Measurements from ENCODE around the gene TTC38.
A peak's percentile ranks its signal among the peaks of the same experiment; 100 is the strongest.

Gene TTC38

DNA sequence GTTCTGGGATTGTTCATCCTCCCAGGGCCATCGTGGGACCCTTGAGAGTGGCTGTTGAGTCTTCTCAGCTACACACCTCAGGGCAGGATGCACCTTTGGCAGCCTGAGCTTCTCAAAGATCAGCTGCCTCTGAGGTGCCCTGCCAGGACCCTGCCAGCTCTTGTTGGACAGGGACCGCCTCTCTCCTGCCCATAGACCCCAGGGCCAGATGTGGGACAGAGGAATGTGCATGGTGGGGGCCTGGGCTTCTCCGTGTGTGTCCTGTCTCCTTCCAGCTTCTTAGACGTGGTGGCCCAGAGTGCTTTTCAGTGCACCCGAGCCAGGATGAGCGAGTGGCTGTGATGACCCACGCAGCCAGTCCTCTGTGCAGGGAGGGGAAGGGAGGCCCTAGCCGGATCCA is 61.8 kb downstream of the TTC38 start:
- DNase-seq (ENCODE audit: low read depth): no peak

DNA sequence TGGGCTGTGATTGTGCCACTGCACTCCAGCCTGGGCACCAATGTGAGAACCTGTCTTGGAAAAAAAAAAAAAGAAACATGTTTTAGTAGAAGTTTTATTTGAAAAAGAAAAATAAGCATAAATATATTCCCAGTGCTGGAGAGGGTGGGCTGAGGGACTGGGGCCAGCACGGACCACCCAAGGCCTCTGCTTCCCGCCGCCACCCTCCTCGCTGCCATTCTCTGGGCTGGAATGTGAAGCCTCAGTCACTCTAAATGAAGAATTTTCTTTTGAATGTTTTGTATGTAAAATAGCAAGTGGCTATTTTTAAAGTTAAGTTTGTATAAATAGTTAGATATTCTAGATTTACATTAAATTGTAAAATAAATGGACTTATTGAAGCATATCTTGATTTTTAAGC is 62.6 kb downstream of the TTC38 start:
- DNase-seq (ENCODE audit: low read depth): no peak

DNA sequence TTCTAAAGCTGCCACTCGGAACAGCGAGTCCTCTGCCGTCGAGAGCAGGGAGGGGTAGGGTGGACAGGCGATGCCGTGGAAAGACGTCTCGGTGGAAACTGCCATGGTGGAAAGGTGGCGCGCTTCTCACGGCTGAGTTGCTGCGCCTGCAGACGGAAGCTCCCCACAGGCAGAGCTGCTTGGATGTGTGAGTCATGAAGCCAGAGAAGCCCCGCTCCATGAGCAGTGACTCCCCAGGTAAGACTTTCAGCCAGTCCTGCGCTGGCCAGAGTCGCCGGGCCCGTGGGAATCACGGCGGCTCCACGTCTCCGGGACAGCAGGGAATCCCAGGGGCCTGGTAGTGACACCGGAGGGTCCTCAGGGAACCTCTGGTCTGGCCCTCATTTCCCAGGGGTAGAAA is 63.7 kb downstream of the TTC38 start:
- no peak for DNase-seq (ENCODE audit: low read depth)

DNA sequence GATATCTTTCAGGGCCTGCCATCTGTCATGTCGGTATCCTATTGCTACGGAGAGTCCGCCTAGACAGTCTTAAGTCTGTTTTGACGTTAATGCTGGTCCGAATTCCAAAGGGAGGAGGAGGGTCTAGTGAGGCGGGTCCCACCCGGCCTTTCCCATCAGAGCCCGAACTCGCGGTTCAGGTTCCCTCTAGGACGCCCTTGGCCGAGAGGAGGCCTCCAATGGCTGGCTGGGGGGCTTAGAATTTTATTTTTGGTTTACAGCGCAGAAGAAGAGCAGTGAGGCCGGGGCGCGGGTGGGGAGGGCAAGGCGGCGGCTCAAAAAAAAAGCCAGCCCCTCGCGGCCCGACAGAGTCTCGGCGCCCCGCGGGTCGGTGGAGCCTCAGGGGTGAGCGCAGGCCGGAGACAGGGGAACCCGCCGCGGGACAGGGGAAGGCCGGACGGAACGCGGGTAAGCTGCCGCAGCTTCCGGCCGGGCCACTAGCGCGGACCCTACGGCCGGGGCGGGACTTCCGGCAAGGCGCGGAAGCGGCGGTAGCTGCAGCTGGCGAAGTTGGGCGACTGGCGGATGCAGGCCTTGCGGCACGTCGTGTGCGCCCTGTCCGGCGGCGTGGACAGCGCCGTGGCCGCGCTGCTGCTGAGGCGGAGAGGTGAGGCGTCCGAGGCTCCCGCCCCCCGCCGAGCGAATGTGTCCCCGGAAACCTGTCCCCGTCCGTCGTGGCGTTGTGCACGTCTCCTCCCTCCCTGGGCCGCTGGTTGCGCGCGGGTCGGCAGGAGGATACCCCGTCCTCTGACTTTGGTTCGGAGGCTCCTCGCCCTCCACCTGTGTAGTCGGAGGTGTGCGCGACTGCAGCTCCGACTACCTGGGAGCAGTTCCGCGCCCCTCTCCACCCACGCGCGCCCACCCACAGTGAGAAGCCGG is 67.7 kb downstream of the TTC38 start, which contains the start of gene TRMU:
TRMU (plus strand) TSS at position 514 of the 918 bp plus-strand sequence; CDS start at position 565, 51 bp downstream.
- DNase-seq (ENCODE audit: low read depth): peak; percentile 56

DNA sequence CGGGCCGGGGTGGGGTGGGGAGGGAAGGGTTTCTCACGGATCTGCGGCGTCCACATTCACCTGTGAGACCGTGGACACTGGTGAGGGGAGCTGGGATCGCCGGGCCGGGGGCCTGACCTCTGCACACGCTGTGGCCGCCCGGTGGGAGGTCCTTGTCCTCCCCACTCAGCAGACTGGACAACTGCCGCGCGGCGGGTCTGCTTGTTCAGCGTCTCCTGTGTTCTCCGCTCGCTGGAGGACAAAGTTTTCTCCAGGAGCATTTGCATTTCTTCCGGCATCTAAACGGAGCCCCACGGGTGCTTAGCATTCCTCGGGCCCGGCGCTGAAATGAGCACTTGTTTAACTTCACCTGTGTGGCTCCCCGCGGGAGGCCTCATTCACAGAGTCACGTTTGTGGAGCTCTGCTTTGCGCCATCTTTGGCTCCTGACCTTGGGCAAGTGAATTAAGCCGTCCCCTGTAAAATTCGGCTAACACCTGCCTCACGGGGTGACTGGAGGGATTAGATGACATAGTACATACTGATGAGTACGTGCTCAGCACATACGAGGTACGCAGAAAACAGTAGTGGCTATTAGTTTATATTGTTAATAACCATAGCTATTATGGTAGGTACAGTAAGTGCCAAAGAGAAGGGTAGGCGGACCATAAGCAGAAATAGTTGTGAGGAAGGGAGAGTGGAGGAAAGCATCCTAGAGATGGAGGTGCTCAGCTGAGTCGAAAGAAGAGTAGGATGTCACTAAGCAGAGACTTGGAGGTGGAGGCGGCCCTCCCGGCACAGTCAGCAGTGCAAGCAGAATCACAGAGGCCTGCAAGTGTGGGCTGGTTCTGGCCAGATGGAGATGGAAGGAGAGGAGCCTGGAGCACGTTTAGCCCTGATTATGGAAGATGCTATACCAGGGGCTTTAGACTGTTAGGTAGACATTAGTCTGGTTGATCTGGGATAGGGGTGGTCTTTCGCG is 68.6 kb downstream of the TTC38 start:
- DNase-seq (ENCODE audit: low read depth): no peak

DNA sequence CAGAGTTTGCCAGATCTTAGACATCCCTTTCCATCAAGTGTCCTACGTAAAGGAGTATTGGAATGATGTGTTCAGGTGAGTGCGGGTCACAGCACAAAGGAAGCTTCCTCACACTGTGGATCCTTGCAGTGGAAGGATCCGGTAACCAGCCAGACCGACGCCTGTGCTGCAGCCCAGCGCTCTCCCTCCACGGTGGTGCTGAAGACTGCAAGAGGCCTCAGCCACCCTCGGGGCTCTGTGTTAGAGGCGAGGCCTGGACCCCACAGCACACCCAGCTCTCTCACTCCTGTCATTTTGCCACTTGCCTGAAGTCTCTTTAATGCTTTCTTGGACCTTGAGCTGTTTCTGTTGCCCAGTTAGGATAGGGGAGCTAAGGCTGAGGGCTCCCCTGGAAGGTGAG is 70.1 kb downstream of the TTC38 start:
- no peak for DNase-seq (ENCODE audit: low read depth)

DNA sequence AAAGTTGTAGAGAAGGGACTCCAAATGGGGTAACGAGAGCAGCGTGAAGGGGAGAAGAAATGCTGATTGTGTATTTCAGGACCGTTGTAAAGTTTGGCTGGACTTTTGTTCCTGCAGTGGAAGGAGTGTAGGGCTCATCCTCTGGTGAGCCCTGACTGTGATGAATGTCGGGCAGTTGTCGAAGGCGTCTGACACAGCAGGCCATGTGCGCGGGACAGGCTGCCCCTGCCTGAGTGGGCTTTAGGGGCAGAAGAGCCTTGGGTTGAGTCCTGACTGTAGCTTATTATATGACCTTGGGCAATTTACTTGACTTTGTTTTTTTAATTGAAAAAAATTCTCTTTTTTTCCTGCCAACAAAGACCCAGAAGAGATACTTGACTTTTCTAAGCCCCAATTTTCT is 70.8 kb downstream of the TTC38 start:
- no peak for DNase-seq (ENCODE audit: low read depth)

DNA sequence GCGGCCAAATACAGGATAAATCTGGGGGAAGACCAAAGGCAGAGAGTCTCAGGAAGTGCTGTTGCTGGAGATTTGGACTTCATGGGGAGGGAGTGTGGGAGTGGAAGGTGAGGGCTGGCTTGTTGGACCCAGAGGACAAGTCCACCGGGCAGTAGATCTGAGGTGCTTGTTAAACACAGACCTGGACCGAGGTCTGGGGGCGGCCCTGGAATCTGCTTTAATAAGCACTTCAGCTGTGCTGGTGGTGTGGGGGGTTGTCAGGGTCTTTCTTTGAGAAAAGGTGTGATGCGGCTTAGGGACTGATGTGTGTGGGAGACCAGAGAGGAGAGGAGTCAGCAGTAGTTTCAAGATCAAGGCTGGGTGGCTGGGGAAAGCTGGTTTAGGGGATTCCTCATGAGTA is 72.1 kb downstream of the TTC38 start:
- DNase-seq (ENCODE audit: low read depth): no peak

DNA sequence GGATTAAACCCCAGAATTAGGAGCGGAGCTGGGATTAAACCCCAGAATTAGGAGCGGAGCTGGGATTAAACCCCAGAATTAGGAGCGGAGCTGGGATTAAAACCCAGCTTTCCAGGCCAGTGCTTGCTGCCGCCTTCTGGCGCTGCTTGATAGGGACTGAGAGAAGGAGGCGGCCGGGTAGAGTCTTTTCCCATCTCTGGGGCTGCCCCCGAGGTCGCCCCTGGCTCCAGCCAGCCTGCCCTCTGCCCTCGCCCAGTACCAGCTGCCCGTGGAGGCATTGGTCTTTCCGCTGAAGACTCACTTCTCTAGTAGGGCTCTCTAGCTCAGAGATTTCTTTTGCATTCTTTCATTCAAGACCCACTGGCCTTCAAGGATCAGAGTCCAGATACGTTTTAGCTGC is 72.9 kb downstream of the TTC38 start:
- no peak for DNase-seq (ENCODE audit: low read depth)
